ENCODE results near the gene TDRD9.
"Not testable (repeated sequence)": the region's sequence is repeated elsewhere in the genome, so short reads cannot be mapped to it uniquely, and the experiment has no call there.

TDRD9 gene

GRCh38 chr14:103966631-103967030, 38.4 kb downstream of the TDRD9 start:
- Histone ChIP-seq H3K27me3 (replicated peaks; ENCODE audit: control insufficient read depth, insufficient read depth, low read length) (no peaks in the 10 kb centered on the region; the same call in 1 of the 2 replicates), H3K36me3 (ENCODE audit: control insufficient read depth, insufficient read depth, low read length) (no peaks in the 10 kb centered on the region), H3K4me3 (replicated peaks; ENCODE audit: low read depth, low read length) (no peak overlapping the region)
- no peak for TF ChIP-seq CTCF (IDR thresholded peaks at IDR 0.05; ENCODE audit: insufficient read depth, low read length, poor library complexity, severe bottlenecking)
- no peak for DNase-seq (ENCODE audit: extremely low read depth, insufficient read length)

GRCh38 chr14:103969961-103970360, 41.7 kb downstream of the TDRD9 start:
- no peaks in the 10 kb centered on the region; the same call in 1 of the 2 replicates for H3K27me3 ChIP-seq (replicated peaks; ENCODE audit: control insufficient read depth, insufficient read depth, low read length)
- no peaks in the 10 kb centered on the region for H3K36me3 ChIP-seq (ENCODE audit: control insufficient read depth, insufficient read depth, low read length)
- no peak for TF ChIP-seq CTCF (IDR thresholded peaks at IDR 0.05; ENCODE audit: insufficient read depth, low read length, poor library complexity, severe bottlenecking)
- H3K4me3 ChIP-seq (replicated peaks; ENCODE audit: low read depth, low read length): no peak overlapping the region
- DNase-seq (ENCODE audit: extremely low read depth, insufficient read length): no peak

GRCh38 chr14:103973354-103973753, 45.1 kb downstream of the TDRD9 start:
- Histone ChIP-seq H3K27me3 (replicated peaks; ENCODE audit: control insufficient read depth, insufficient read depth, low read length) (no peaks in the 10 kb centered on the region; the same call in 1 of the 2 replicates), H3K36me3 (ENCODE audit: control insufficient read depth, insufficient read depth, low read length) (no peaks in the 10 kb centered on the region), H3K4me3 (replicated peaks; ENCODE audit: low read depth, low read length) (no peak overlapping the region)
- no peak for DNase-seq (ENCODE audit: extremely low read depth, insufficient read length)
- no peak for TF ChIP-seq CTCF (IDR thresholded peaks at IDR 0.05; ENCODE audit: insufficient read depth, low read length, poor library complexity, severe bottlenecking)

- Histone ChIP-seq H3K36me3 (ENCODE audit: control insufficient read depth, insufficient read depth, low read length) (no peaks in the 10 kb centered on the region), H3K4me3 (replicated peaks; ENCODE audit: low read depth, low read length) (no peak overlapping the region), H3K27me3 (replicated peaks; ENCODE audit: control insufficient read depth, insufficient read depth, low read length) (no peaks in the 10 kb centered on the region; the same call in 1 of the 2 replicates)
- DNase-seq (ENCODE audit: extremely low read depth, insufficient read length): no peak
- no peak for TF ChIP-seq CTCF (IDR thresholded peaks at IDR 0.05; ENCODE audit: insufficient read depth, low read length, poor library complexity, severe bottlenecking)
These were observed 46.3 kb downstream of the TDRD9 start for GRCh38 chr14:103974575-103974974.

- not testable (repeated sequence) for H3K27me3 ChIP-seq (replicated peaks; ENCODE audit: control insufficient read depth, insufficient read depth, low read length); H3K4me3 ChIP-seq (replicated peaks; ENCODE audit: low read depth, low read length); H3K36me3 ChIP-seq (ENCODE audit: control insufficient read depth, insufficient read depth, low read length); DNase-seq (ENCODE audit: extremely low read depth, insufficient read length)
- TF ChIP-seq CTCF (IDR thresholded peaks at IDR 0.05; ENCODE audit: insufficient read depth, low read length, poor library complexity, severe bottlenecking): peak; percentile 44
These were observed 52.5 kb downstream of the TDRD9 start for GRCh38 chr14:103980623-103981238.

- TF ChIP-seq CTCF (IDR thresholded peaks at IDR 0.05; ENCODE audit: insufficient read depth, low read length, poor library complexity, severe bottlenecking): no peak
- H3K27me3 ChIP-seq (replicated peaks; ENCODE audit: control insufficient read depth, insufficient read depth, low read length): no peaks in the 10 kb centered on the region
- no peaks in the 10 kb centered on the region for H3K36me3 ChIP-seq (ENCODE audit: control insufficient read depth, insufficient read depth, low read length)
- no peak overlapping the region for H3K4me3 ChIP-seq (replicated peaks; ENCODE audit: low read depth, low read length)
- no peak for DNase-seq (ENCODE audit: extremely low read depth, insufficient read length)
These were observed 55.9 kb downstream of the TDRD9 start for GRCh38 chr14:103984196-103984595.

Data from GM06990 (cell line).